D721Med (cell line): ENCODE data around the gene PIEZO1.

Source experiments
- DNase-seq: peaks from one replicate; pipeline ENCODE4 v3.0.0; 2011; ENCODE audit warnings: low spot score; ENCODE audit not compliant: insufficient read length
- FAIRE-seq: peaks from 2 replicates; lab custom pipeline; 2011; peaks lifted over from hg19 to GRCh38; lab: Jason Lieb, UNC
- TF ChIP-seq, protein P1 (sequence below): IDR thresholded peaks from 2 replicates; pipeline ENCODE4 v1.5.1; 2012; ENCODE audit warnings: mild to moderate bottlenecking, control low read depth; ENCODE audit not compliant: insufficient read depth; ENCODE audit errors: missing control alignments

Gene PIEZO1

DNA sequence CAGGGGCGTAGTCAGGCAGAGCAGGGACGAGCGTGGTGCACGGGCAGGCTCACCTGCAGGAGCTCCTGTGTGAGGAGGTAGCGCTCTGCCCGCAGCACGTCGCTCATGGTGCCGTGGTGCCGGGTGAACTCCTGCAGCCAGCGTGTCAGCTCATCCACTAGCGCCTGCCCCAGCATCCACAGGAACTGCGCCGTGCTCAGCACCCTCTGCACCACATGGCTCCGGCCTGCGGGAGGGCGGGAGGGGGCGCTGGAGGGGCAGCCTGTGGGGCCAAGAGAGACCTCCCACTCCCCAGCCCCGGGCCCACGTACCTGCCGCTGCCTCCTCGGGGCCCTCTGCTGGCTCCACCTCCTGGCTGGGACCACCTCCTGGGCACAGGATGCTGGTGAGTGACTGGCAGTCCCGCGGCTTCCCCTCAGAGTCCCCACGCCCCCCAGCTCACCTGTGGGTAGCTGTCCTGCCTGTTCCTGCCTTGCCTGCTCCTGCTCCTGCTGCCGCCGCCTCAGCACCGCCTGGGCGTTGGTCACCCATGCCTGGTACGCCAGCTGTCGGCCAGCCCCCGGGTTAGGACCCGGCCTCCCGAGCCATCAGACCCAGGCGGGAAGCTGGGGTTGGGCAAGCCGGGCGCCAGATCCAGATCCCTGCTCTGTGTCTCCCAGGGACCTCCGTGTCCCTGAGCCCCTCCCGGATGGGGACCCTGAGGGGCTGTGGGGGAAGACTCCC lies 62.1 kb downstream of the PIEZO1 start:
- FAIRE-seq = no peak
- TF ChIP-seq, protein P1, sequence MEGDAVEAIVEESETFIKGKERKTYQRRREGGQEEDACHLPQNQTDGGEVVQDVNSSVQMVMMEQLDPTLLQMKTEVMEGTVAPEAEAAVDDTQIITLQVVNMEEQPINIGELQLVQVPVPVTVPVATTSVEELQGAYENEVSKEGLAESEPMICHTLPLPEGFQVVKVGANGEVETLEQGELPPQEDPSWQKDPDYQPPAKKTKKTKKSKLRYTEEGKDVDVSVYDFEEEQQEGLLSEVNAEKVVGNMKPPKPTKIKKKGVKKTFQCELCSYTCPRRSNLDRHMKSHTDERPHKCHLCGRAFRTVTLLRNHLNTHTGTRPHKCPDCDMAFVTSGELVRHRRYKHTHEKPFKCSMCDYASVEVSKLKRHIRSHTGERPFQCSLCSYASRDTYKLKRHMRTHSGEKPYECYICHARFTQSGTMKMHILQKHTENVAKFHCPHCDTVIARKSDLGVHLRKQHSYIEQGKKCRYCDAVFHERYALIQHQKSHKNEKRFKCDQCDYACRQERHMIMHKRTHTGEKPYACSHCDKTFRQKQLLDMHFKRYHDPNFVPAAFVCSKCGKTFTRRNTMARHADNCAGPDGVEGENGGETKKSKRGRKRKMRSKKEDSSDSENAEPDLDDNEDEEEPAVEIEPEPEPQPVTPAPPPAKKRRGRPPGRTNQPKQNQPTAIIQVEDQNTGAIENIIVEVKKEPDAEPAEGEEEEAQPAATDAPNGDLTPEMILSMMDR = no peak
- DNase-seq = no peak

DNA sequence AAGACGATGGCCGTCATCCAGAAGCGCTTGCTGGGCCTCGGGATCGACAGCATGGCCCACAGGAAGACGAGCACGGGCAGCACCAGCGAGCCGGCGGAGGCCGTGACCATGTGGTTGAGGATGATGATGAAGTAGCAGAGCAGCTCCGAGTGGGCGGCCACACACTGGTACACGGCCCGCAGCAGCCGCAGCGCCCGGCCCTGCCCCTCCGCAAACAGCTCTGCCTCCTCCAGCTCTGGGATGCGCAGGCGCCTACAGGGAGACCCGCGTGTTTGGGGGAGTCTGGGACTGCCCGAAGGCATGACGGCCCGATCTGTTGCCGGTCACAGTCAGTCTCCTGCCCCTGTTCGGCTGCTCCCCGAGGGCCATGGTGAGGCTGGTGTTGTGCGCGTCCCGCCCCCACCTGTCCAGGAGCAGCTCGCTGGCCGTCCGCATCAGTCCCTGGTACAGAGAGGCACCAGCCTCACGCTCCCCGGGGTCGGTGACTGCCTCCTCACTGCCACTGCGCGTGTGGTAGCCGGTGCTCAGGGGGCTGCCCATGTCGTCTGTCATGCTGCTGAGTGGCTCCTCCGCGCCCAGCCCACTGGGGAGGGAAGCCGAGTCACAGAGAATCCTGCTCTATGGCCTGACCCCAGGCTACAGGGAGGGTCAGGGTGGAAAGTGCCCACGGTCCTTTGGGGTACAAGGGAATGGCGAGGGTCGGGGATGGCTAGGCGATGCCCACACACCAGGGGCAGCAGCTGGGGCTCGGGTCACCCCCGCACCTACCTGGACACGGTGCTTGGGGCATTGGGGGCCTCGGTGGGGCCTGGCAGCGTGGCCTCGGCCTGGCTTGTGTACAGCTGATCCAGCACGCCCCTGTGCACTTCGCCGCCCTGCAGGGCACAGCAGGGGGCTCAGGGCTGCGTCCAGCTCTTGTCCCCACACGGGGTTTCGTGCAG lies 62.9 kb downstream of the PIEZO1 start:
- no peak for FAIRE-seq
- no peak for DNase-seq
- TF ChIP-seq, protein P1 = no peak

DNA sequence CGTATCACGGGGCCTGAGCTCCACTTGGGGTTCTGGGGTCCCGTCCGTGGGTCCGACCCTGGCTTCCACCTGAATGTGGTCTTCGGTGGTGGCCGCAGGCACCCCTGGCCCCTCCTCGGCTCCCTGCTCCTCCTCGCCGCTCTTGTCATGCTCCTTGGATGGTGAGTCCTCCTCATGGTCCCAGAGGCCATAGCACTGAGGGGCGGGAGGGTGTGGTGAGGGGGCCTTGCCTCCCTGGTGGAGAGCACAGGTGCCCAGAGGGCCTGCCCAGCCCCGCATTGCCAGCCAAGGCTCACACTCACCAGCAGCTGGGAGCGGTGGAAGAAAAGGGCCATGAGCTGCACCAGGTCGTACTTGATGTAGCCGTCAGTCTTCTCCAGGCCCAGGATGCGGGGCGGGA lies 63.8 kb downstream of the PIEZO1 start:
- FAIRE-seq (no peak), DNase-seq (no peak)
- TF ChIP-seq, protein P1 = no peak

DNA sequence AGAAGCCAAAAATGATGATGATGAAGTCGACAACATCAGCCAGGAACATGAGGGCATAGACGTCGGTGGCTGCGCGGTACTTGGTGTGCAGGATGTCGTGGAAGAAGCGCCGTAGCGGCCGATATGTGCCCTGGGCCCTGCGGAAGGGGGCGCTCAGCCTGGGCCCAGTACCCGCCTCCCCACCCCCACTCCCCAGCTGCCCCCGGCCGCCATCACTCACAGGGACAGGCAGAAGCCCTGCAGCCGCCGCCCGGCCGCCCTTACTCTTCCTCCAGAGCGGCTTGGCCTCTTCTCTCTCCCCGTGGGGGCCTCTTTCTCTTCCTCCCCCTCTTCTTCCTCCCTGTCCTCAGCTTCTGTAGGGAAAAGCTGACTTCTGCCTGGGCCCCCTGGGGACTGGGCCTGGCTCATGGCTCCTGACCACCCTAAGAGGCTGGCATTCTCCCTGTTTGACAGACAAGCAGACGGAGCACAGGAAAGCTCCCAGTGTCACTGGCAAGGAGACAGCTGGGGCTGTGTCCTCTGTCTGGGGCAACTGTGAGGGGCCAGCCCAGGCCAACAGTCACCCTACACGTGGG lies 64.5 kb downstream of the PIEZO1 start:
- TF ChIP-seq, protein P1 = no peak
- FAIRE-seq (no peak), DNase-seq (no peak)

DNA sequence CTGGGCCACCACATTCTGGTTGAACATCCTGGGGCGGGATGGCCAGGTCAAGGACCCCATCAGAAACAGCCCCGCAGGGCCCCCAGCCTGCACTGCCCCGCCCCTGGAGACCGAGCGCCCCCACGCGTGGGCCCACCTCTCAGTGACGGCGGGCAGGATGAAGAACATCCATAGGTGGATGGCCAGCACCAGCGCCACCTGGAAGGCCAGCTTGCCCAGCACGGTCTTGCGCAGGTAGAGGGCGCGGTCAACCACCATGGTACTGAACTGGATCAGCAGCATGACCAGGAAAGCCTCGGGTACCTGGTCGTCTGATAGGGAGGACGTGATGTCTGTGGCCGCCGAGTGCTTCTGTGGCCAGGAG lies 65.1 kb downstream of the PIEZO1 start:
- TF ChIP-seq, protein P1 = no peak

DNA sequence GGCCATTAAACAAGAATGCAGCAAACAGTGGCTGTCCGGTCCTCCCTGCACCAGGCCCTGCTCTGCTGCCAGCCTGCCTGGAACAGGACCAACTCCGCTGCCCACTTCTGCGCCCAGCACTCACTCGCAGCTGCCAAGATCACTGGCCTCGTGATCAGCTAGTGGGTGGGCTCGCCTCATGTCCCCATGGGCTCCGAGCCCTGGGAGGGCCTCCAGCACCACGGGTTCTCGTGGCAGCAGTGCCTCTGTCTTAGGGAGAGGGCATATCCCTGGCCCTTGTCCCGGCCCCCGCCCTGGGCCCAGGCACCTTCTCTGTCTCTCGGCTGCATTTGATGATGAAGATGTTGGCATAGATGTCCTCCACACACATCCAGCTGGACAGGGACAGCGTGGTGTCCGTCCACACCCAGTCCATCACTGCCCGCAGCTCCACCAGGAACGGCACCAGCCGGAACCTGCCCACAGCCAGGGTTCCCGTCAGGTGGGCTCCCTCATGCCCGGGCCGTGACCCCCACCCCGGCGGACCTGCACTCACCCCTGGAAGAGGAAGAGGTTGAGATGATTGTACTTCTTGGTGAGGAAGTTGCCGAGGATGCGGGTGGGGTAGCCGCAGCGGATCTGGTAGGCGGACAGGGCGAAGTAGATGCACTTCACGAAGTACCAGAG lies 65.6 kb downstream of the PIEZO1 start:
- TF ChIP-seq, protein P1 = no peak
- no peak for FAIRE-seq
- DNase-seq = no peak

More for the DNA sequence above, 65.1 kb downstream of the PIEZO1 start:
- DNase-seq = no peak
- no peak for FAIRE-seq
